ENCODE data around the gene KATNAL1.

Gene KATNAL1

DNA sequence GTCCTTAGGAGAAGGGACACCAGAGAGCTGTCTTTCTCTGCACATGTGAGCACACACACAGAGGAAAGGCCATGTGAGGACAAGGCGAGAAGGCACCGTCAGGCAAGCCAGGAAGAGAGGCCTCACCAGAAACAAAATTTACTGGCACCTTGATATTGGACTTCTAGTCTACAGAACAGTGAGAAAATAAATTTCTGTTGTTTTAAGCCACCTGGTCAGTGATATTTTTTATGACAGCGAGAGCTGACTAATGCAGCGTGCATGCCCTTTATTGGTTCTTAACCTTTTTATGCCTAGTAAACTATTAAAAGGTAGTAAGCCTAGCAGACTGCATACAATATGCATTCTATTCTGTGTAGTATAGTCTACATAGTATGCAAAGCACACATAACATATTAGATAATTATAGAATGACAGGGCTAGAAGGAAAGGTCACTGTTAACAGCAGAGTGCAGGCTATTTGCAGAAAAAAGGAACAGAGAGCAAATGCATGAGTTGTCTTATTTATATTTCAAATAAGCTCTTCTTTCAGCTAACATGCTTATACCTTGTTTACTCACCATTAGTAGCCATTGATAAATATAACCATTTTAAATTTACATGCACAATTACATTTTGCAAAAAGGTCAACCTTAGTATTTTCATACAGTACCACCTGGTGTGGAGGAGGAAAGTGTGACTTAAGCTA lies 25.2 kb upstream of the KATNAL1 start:
- DNase-seq, result no peak

DNA sequence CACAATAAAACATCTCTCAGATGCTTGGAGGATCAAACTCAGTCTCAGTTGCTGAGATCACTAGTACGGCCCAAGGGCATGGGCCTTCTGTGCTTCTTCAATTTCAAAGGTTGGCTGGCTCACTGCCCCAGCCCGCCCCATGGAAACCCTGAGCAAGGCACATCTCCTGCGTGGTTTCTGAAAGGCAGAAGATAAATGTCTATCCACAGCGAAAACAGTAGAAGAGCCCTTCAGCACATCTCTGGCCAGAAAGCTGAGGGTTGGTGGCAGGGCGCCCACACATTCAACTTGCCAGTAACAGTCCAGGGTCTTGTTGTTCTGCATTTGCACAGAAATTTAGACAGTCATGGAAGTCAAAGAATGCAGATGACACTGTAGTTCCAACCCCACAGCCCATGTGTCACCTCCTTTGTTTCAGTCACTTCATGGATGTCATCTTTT lies 24.0 kb upstream of the KATNAL1 start:
- no peak for DNase-seq

DNA sequence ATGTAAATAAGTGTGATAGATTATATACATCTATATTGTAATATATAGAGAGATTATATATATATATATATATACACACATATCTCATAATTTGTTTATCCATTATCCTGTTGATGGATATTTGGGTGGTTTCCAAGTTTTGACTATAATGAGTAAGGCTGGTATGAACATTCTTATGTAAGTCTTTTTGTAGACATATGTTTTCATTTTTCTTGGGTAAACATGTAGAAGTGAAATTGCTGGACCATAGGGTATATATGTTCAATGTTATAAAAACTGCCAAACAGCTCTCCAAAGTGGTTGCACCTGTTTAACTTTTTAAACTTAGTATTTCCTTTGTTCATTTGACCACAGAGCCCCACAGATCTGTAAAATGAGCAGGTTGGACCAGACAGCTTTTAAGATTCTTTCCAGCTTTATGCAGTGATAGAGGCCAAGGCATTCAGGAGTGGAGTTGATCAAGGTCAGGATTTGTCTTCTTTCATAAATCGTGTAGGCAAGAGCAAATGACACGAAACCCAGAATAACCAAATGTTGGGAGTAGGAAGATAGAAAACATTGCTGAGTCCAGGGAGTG lies 21.7 kb upstream of the KATNAL1 start:
- DNase-seq, result no peak

DNA sequence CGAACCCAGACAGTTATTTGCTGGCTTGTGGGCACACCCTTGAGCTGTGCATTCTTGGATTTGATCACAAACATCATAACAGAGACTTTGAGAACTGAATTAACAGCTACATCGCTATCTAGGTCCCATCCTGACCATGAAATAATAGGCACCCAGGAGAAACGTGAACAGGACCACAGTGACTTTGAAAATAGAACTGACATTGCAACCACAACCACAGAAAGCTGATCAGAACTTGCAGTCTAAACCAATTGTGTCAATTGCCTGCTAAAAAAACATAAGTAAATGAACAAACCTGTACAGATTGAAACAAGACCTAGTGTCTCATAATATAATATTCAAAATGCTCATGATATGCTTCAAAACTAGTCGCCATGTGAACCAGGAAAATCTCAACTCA lies 18.3 kb upstream of the KATNAL1 start:
- DNase-seq, result no peak

DNA sequence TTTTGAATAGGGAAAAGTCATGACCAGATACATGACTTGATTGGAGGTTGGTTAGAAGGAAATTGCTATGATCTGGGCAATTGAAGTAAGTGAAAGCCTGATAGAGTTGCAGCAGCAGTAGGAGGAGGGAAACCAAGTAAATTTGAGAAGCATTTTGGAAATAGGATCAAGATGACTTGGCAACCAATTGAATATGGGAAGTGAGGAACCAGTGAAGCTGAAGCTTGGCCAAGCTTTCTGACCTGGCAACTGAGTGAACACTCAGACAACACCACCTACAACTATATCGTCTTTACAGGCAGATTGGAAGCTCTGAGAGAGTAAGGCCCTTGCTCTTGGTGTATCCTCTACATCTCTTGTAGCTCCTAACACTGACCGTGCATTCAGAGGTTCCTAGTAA lies 16.2 kb upstream of the KATNAL1 start:
- DNase-seq, result no peak

DNA sequence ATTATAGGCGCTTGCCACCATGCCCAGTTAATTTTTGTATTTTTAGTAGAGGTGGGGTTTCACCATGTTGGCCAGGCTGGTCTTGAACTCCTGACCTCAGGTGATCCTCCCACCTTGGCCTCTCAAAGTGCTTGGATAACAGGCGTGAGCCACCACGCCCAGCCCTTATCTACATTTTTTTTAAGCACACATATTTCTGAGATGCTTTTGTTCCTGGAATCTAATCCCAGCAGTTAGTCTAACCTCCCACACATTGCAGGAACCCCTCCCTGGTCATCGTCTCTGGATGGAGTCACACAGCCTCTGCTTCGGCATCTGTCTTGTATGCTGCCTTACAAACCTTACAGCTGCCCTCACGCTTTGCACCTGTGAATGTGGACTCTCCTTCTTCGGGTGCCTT lies 15.1 kb upstream of the KATNAL1 start:
- DNase-seq, result no peak

DNA sequence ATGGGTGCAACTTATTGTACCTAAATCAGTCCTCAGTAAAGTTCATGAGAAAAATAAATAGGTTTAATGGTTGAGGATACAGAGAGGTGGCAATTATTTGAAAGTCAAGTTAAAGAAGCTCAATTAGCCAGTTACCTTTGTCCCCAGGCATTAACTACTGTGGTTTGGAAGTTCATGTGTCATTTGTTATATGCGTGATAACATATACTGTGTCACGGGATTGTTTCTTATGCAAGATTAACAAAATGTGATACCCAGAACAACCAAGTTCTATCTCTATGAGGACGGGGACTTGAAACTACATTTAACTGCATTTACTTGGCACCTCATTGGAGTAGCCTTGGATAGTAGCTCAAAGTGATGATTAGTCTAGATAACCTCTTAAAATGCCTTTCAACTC lies 13.9 kb upstream of the KATNAL1 start:
- DNase-seq, result no peak

DNA sequence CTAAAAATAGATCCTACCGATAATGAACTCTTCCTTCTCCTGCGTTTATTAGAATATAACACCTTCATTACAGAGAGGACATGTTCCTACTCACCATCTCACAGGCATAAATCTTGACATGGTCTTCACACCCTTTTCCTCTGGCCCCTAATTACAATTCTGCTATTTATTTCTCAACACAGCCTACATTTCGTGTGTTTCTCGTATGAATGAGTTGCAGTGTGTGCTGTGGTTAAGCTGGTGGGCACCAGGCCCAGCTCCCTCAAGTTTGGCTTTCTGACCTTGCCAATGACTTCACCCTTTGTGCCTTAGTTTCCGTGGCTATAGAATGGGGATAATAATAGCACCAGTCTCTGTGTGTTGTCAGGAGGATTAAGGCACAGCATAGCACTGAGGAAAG lies 12.3 kb upstream of the KATNAL1 start:
- DNase-seq, result no peak

DNA sequence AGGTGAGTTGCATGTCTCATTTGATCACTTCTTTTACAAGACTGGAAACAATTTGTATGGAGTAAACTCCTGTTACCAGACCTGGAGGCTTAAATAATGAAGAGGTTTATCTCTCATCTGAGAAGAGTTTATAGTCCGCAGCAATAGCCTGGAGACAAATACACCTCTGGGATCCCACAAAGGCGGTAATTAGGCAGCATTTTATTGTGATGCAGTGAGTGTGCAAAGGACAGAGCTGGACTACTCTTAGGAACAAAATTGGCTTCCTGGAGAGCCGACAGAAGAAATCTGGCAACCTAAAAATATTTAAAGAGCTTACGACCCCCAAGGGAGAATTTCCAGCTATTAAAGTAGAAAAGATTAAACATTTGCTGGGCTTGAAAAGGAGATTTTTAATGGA lies 11.8 kb upstream of the KATNAL1 start:
- no peak for DNase-seq

DNA sequence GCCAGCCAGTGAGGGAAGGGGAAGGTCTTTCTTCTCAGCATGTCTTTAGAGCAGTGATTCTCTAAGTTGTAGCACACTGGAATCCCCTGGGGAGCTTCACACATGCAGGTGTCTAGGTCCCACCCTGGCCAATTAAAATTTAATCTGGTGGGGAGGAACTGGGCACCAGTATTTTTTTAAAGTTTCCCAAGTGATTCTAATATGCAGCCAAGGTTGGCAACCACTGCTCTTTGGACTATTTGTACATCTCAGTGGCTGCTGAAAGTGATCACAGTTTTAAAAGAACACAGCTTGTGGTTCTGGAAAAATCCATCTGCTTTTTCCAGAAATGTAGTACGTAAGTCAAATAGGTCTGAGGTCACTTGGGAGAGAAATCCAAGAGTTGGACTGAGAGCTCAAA lies 10.7 kb upstream of the KATNAL1 start:
- DNase-seq, result no peak

DNA sequence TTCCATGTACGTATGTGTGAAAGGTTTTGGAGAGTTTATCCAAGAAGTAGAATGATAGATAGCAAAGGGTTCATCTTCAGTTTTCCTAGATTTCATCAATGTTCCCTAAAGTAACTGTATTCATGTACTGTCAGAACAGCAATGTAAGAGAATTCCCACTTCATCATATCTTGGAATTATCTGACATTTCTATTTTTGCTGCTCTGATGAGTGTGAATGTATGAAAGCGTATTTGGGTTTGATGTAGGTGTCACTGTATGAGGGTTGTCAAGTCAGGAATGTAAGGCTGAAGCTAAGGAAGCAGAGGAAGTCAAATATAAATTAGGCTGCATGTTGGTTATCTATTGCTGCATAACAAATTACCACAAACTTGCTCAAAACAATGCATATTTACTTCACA lies 7.2 kb upstream of the KATNAL1 start:
- no peak for DNase-seq

DNA sequence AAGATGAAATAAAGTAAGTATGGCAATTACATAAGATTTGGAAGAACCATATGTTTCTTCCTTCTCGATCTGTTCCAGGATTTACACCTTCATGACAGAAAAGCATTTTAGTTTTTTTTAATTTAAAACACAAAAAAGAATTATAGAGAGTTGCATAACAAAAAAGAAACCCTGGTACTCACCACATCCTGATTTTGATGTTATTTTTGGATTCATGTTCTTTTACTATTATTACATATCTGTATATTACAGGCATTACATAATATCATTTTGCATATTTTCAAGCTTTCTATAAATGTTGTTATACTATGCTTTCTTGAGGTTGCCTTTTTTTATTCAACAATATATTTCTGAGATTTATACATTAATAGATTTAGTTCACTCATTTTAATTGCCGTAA lies 6.7 kb upstream of the KATNAL1 start:
- DNase-seq, result no peak

DNA sequence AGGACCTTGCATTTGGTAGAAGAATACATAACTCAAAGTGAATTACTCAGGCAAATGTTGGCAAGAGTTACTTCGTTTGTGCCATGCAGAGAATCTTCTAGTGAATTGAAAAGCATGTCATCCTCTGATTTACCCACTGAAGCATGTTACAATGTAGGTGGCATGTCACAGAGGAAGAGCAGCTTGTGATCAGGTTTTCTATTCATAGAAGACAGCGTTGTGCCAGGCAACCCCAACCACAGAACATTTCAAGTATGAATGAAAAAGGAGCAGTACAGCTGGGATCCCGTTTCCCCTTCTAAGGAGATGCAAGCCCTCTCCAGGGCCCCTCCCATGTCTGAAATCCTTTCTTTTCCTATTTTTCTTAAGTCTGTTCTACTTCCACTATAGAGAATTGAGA lies 6.0 kb upstream of the KATNAL1 start:
- DNase-seq, result no peak

DNA sequence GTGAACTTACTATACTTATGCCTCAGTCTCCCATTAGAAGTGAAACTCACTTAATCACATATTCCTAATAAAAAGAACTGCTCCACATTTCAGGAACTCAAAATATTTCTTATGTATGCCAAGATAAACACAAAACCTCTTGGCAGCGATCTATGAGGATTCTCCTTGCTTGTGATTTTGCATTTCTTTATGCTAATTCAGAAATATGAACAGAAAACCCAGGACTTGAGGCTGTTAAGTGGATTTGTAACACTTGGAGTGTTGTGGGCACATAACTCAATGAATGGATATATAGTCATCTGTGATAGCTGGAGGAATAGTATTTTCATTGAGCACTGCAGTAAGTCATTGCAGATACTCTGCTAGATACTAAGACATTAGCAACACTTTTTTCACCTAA lies 5.6 kb upstream of the KATNAL1 start:
- DNase-seq, result no peak

DNA sequence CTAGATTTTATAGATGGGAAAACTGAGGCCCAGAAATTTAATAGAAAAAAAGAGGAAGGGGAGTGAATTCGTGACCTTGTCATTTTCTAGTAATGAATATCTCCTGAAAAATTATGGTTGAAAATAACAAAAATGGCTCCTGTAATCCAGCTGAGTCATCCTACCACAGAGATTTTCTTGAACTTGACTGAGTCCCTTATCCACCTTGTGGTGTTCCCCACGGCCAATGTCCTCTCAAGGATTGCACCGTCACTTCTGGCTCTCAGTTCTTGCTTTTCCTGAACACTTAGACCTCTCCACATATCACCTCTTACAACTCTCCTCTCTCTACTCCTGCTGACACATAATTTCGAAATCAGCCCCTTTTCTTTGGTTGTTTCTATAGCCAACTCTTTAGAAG lies 1.2 kb upstream of the KATNAL1 start:
- DNase-seq, result no peak

DNA sequence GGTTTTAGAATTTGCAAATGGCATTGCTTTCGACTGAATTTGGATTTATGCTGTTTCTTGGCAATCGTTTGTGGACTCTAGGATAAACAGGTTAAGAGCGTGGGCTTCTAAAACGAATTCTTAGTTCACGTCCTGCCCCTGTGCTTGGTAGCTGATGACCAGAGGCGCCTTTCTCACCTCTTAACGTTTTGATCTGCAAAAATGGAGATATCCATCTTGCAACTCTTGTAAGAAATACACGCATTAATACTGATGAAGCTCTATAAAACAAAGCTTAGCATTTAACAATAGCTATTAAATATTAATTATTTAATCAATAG lies 580 bp upstream of the KATNAL1 start:
- no peak for DNase-seq

DNA sequence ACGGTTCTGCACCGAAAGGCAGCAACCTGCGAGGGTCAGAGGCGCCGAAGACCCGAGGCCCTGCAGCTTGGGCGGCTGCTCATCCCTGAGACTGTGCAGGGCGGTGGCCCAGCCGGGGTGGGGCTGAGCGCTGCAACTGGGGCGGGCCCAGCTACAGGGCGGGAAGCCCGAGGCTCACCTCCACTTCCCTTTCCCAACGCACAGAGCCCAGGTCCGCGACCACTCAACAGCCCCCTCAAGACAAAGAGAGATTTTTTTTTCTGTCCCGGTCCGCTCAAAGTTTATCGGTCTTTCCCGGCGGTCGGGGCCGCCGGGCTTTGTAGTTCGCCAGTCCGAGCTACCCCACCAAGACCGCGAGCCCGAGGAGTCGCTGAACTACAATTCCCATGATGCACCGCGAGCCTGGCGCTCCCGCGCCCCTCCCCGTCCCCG lies 573 bp downstream of the KATNAL1 start:
- DNase-seq, result peak; percentile 74 to 86

DNA sequence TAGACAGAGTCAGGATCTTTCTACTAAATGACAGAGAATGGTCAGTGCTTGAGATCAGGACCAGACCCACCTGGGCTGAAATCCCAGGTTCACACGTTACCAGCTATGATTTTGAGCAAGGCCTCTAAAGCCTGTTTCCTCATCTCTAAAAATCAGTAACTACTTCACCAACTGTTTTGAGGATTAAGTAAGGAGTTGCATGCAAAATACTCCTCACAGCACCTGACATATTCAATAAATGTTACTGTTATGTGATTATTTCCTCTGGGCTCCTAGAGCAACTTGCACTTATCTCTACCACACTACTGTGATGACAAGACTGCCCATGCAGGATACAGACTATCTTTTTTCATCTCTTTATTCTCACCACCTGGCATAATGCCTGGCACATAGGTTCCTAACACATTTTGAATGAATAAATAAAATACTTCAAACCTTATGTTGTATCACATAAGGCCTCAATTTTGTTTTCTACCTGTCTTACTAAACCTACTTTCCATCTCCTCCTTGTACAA lies 1.8 kb downstream of the KATNAL1 start:
- no peak for DNase-seq

DNA sequence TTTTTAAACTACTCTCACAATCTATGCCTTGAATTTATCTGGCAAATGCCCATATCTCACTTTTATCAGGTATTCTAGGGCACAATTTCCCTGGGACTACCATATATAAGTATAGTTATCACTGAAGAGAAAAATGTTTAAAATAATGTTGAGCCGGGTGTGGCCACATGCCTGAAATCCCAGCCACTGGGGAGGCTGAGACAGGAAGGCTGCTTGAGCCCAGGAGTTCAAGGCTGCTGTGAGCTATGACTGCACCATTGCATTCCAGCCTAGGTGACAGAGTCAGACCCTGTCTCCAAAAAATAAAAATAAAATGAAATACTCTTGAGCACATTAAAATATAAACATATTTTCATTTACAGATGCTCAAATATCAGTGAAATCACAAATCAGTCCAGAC lies 4.1 kb downstream of the KATNAL1 start:
- no peak for DNase-seq

DNA sequence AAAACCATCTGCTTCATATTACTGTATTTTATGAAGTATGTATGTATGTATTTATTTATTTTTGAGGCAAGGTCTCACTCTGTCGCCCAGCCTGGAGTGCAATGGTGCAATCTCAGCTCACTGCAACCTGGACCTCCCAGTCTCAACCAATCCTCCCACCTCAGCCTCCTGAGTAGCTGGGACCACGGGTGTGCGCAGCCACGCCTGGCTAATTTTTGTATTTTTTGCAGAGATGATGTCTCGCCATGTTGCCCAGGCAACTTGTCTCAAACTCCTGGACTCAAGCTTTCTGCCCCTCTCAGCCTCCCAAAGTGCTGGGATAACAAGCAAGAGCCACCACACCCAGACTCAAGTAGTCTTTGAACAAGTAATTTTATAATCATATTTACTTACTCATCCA lies 5.5 kb downstream of the KATNAL1 start:
- no peak for DNase-seq

DNA sequence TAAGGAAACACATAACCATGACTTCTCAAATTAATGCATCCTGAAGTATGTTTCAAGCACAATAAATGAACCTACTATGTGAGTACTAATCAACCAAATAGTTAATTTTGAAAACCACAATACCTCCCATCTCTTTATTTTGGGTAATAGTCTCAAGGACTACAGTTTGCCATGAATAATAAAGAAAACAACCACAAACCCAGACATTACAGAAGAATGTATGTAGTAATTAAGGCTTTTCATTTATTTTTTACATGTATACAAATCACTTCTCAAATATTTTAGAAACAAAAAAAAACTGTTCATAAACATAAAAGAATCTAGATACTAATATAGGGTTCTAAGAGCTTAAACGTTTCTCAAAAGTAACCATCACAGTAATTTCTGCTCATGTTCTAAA lies 6.8 kb downstream of the KATNAL1 start:
- no peak for DNase-seq

DNA sequence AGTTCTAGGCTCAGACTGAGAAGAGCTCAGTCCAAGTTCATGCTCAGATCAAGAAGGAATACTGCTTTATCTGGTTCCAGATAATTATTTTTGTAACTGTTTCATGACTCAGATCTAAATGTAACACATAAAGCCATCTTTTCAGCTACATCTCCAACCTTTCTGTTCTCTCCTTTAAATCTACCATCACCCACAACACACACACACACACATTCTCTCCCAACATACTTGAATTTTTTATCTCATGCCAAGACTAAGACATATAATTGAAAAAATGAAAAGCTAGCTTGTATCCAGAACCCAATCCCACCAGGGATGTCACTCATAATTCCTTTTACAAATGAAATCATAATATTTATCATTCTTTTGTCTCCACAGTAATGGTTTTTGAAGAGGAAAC lies 7.6 kb downstream of the KATNAL1 start:
- DNase-seq, result no peak

DNA sequence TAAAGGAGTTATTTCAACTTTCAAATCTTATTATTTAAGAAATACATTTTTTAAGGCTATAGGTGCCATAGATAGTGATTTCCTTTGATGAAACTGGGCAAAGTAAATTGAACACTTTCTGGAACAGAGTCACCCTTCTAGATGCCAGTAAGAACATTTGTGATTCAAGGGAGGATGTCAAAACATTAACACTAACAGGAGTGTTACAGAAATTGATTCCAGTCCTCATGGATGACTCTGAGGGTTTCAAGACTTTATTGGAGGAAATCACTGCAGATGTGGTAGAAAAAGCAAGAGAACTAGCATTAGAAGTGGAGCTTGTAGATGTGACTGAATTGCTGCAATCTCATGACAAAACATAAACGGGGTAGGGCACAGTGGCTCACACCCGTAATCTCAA lies 12.2 kb downstream of the KATNAL1 start:
- DNase-seq, result no peak

DNA sequence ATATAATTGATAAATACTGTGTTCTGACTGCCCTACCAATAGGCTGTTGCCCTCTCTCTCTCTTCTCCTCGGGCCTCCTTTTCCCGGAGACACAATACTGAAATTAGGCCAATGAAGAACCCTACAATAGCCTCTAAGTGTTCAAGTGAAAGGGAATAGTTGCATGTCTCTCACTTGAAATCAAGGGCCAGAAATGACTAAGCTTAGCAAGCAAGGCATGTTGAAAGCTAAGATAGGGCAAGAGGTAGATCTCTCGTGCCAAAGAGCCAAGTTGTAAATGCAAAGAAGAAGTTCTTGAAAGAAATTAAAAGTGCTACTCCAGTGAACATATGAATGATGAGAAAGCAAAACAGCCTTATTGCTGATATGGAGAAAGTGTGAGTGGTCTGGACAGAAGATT lies 13.3 kb downstream of the KATNAL1 start:
- no peak for DNase-seq

DNA sequence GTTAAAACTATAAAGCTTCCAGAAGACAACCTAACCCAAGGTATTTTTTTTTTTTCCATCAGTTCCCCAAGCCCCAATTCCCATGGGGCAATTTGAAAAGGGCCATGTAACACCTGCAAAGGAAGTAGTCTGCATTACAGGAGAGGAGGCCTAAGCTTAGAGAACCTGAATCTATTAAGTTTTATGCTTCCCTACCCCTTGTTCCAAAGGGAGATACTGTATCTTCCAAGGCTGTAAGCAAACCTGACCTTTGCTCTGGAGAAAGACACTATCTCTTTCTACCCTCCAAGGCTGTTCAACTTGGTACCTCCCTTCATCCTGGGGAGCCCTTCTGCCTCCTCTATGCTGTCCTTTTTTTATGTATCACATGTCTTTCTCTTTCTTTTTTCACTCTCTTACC lies 15.0 kb downstream of the KATNAL1 start:
- no peak for DNase-seq
